Activated CD8-positive, alpha-beta T cell treated with anti-CD3 and anti-CD28 coated beads, Interleukin-2, amount 10 ng/mL, durations not matched to agents 7 days and 5 days (primary cell): ENCODE measurements around the gene CHAC1. TPM values are rescaled to one million over a fixed set of nuclear protein-coding genes. Genes with fewer than 3 reads are reported as not detected.

ENCODE experiments used
- ATAC-seq: fragments of 150-1000 bp; cut with Tn5 transposase; one replicate; pipeline ENCODE4 v1.10.0; 2021; ENCODE audit warnings: moderate library complexity
- CTCF ChIA-PET: fragments of 350-600 bp; sonication (Branson Sonifier 250); formaldehyde crosslinking; loops from one replicate; lab custom pipeline; 2021; ENCODE audit warnings: antibody characterized with exemption; lab: Charles Lee
- POLR2A ChIA-PET: fragments of 350-600 bp; sonication (Branson Sonifier 250); formaldehyde crosslinking; loops from one replicate; lab custom pipeline; 2021; ENCODE audit warnings: antibody characterized with exemption; lab: Charles Lee
- DNase-seq: peaks from one replicate; pipeline ENCODE4 v3.0.0-alpha.2; 2020
- H3K27ac Mint-ChIP-seq: one replicate; pipeline ENCODE4 v1.8.0; 2021; ENCODE audit warnings: mild to moderate bottlenecking, mixed read lengths
- H3K27me3 Mint-ChIP-seq: one replicate; pipeline ENCODE4 v1.8.0; 2021; ENCODE audit warnings: low read depth, mixed read lengths
- H3K36me3 Mint-ChIP-seq: one replicate; pipeline ENCODE4 v1.8.0; 2021; ENCODE audit warnings: low read depth, mixed read lengths
- H3K4me1 Mint-ChIP-seq: one replicate; pipeline ENCODE4 v1.8.0; 2021; ENCODE audit warnings: low read depth, mixed read lengths
- H3K4me3 Mint-ChIP-seq: one replicate; pipeline ENCODE4 v1.8.0; 2021; ENCODE audit warnings: mild to moderate bottlenecking, mixed read lengths
- H3K9me3 Mint-ChIP-seq: one replicate; pipeline ENCODE4 v1.8.0; 2022; ENCODE audit warnings: mixed read lengths; ENCODE audit not compliant: insufficient read depth
- total RNA-seq, 2 experiments: library from RNA; stranded (reverse); gene quantifications; one replicate each; pipeline ENCODE4 v1.2.3, GENCODE V29; 2021

CHAC1 gene
- total RNA-seq, 2 experiments from 2014 or later = 8.3 to 8.9 TPM

- H3K4me1 Mint-ChIP-seq = no peaks in the 10 kb centered on the region
- no peak overlapping the region for H3K4me3 Mint-ChIP-seq
- no peak overlapping the region for H3K27ac Mint-ChIP-seq
- ChIA-PET CTCF (no interaction called here), POLR2A (interaction anchor here (0.6 kb wide), 1 partner anchor 118 kb away, joined by 3 read pairs; no protein-coding TSS in a partner anchor)
- ATAC-seq = no peak
- no peaks in the 10 kb centered on the region for H3K27me3 Mint-ChIP-seq
- no peak for DNase-seq
- H3K9me3 Mint-ChIP-seq = no peaks in the 10 kb centered on the region
- H3K36me3 Mint-ChIP-seq = peaks cover 47% of the 10 kb centered on the region
Measured at GRCh38 chr15:40978141-40978540, 24.9 kb downstream of the CHAC1 start.

- H3K4me3 Mint-ChIP-seq = no peak overlapping the region
- peaks cover 51% of the 10 kb centered on the region for H3K36me3 Mint-ChIP-seq
- ChIA-PET CTCF (no interaction called here), POLR2A (no interaction called here)
- H3K27me3 Mint-ChIP-seq = no peaks in the 10 kb centered on the region
- no peaks in the 10 kb centered on the region for H3K4me1 Mint-ChIP-seq
- ATAC-seq (no peak), DNase-seq (no peak)
- no peak overlapping the region for H3K27ac Mint-ChIP-seq
- no peaks in the 10 kb centered on the region for H3K9me3 Mint-ChIP-seq
Measured at GRCh38 chr15:40978562-40978961, 25.3 kb downstream of the CHAC1 start.

GRCh38 chr15:40981186-40981585 lies 27.9 kb downstream of the CHAC1 start:
- ChIA-PET POLR2A (no interaction called here), CTCF (interaction anchor here (1.1 kb wide), 1 partner anchor 75 kb away, joined by 5 read pairs; no protein-coding TSS in a partner anchor)
- no peaks in the 10 kb centered on the region for H3K27me3 Mint-ChIP-seq
- peaks cover 60% of the 10 kb centered on the region for H3K36me3 Mint-ChIP-seq
- DNase-seq (no peak), ATAC-seq (no peak)
- no peaks in the 10 kb centered on the region for H3K4me1 Mint-ChIP-seq
- H3K4me3 Mint-ChIP-seq = no peak overlapping the region
- no peak overlapping the region for H3K27ac Mint-ChIP-seq
- H3K9me3 Mint-ChIP-seq = no peaks in the 10 kb centered on the region

- H3K27me3 Mint-ChIP-seq = no peaks in the 10 kb centered on the region
- no peak overlapping the region for H3K27ac Mint-ChIP-seq
- DNase-seq (no peak), ATAC-seq (no peak)
- no peaks in the 10 kb centered on the region for H3K9me3 Mint-ChIP-seq
- POLR2A ChIA-PET = interaction anchor here (0.9 kb wide), 1 partner anchor 9 kb away, joined by 3 read pairs; no protein-coding TSS in a partner anchor
- CTCF ChIA-PET = interaction anchor here (0.7 to 2.0 kb wide), 3 partner anchors 9 to 41 kb away, joined by 3 to 7 read pairs (median 3); no protein-coding TSS in a partner anchor
- no peaks in the 10 kb centered on the region for H3K4me1 Mint-ChIP-seq
- H3K4me3 Mint-ChIP-seq = no peak overlapping the region
- H3K36me3 Mint-ChIP-seq = peaks cover 64% of the 10 kb centered on the region
Measured at GRCh38 chr15:40982855-40983254, 29.6 kb downstream of the CHAC1 start.

GRCh38 chr15:40984406-40984805 lies 31.1 kb downstream of the CHAC1 start:
- H3K9me3 Mint-ChIP-seq = no peaks in the 10 kb centered on the region
- ATAC-seq (no peak), DNase-seq (no peak)
- ChIA-PET POLR2A (no interaction called here), CTCF (interaction anchor here (2.0 kb wide), 1 partner anchor 43 kb away, joined by 7 read pairs; no protein-coding TSS in a partner anchor)
- H3K4me3 Mint-ChIP-seq = no peak overlapping the region
- no peaks in the 10 kb centered on the region for H3K27me3 Mint-ChIP-seq
- H3K36me3 Mint-ChIP-seq = peaks cover 59% of the 10 kb centered on the region
- no peaks in the 10 kb centered on the region for H3K4me1 Mint-ChIP-seq
- H3K27ac Mint-ChIP-seq = no peak overlapping the region

GRCh38 chr15:40984964-40985363 lies 31.7 kb downstream of the CHAC1 start:
- CTCF ChIA-PET = no interaction called here
- H3K4me3 Mint-ChIP-seq = no peak overlapping the region
- no peaks in the 10 kb centered on the region for H3K4me1 Mint-ChIP-seq
- POLR2A ChIA-PET = no interaction called here
- no peak for DNase-seq
- H3K36me3 Mint-ChIP-seq = peaks cover 58% of the 10 kb centered on the region
- no peaks in the 10 kb centered on the region for H3K27me3 Mint-ChIP-seq
- no peak overlapping the region for H3K27ac Mint-ChIP-seq
- no peak for ATAC-seq
- no peaks in the 10 kb centered on the region for H3K9me3 Mint-ChIP-seq

GRCh38 chr15:40985541-40986330 lies 32.5 kb downstream of the CHAC1 start:
- CTCF ChIA-PET = no interaction called here
- Mint-ChIP-seq H3K27ac (no peak overlapping the region), H3K4me1 (no peaks in the 10 kb centered on the region), H3K36me3 (peaks cover 57% of the 10 kb centered on the region), H3K4me3 (no peak overlapping the region), H3K9me3 (no peaks in the 10 kb centered on the region), H3K27me3 (no peaks in the 10 kb centered on the region)
- no peak for ATAC-seq
- POLR2A ChIA-PET = no interaction called here
- DNase-seq = no peak

GRCh38 chr15:40986820-40987219 lies 33.5 kb downstream of the CHAC1 start:
- Mint-ChIP-seq H3K4me3 (no peak overlapping the region), H3K36me3 (peaks cover 55% of the 10 kb centered on the region), H3K9me3 (no peaks in the 10 kb centered on the region), H3K27ac (no peak overlapping the region), H3K4me1 (no peaks in the 10 kb centered on the region), H3K27me3 (no peaks in the 10 kb centered on the region)
- CTCF ChIA-PET = interaction anchor here (1.1 kb wide), 1 partner anchor 32 kb away, joined by 3 read pairs; no protein-coding TSS in a partner anchor
- POLR2A ChIA-PET = interaction anchor here (0.7 kb wide), 1 partner anchor 45 kb away, joined by 3 read pairs; no protein-coding TSS in a partner anchor
- DNase-seq = no peak
- ATAC-seq = no peak

GRCh38 chr15:40988156-40988555 lies 34.9 kb downstream of the CHAC1 start:
- ChIA-PET POLR2A (no interaction called here), CTCF (no interaction called here)
- no peaks in the 10 kb centered on the region for H3K4me1 Mint-ChIP-seq
- ATAC-seq (no peak), DNase-seq (no peak)
- H3K36me3 Mint-ChIP-seq = peaks cover 47% of the 10 kb centered on the region
- no peaks in the 10 kb centered on the region for H3K27me3 Mint-ChIP-seq
- H3K4me3 Mint-ChIP-seq = no peak overlapping the region
- no peaks in the 10 kb centered on the region for H3K9me3 Mint-ChIP-seq
- H3K27ac Mint-ChIP-seq = no peak overlapping the region

- no peak for ATAC-seq
- CTCF ChIA-PET = interaction anchor here (1.0 to 1.1 kb wide), 2 partner anchors 25 to 60 kb away, joined by 3 to 4 read pairs; no protein-coding TSS in a partner anchor
- no peaks in the 10 kb centered on the region for H3K9me3 Mint-ChIP-seq
- no peaks in the 10 kb centered on the region for H3K27me3 Mint-ChIP-seq
- H3K27ac Mint-ChIP-seq = no peak overlapping the region
- DNase-seq = no peak
- H3K4me1 Mint-ChIP-seq = peaks cover under 1% of the 10 kb centered on the region
- POLR2A ChIA-PET = no interaction called here
- H3K4me3 Mint-ChIP-seq = no peak overlapping the region
- peaks cover 35% of the 10 kb centered on the region for H3K36me3 Mint-ChIP-seq
Measured at GRCh38 chr15:40990080-40990479, 36.8 kb downstream of the CHAC1 start.

- H3K27me3 Mint-ChIP-seq = no peaks in the 10 kb centered on the region
- POLR2A ChIA-PET = no interaction called here
- no peak overlapping the region for H3K4me3 Mint-ChIP-seq
- H3K27ac Mint-ChIP-seq = no peak overlapping the region
- ATAC-seq (no peak), DNase-seq (no peak)
- CTCF ChIA-PET = interaction anchor here (1.0 to 1.1 kb wide), 2 partner anchors 25 to 60 kb away, joined by 3 to 4 read pairs; no protein-coding TSS in a partner anchor
- H3K9me3 Mint-ChIP-seq = no peaks in the 10 kb centered on the region
- H3K4me1 Mint-ChIP-seq = peaks cover 8% of the 10 kb centered on the region
- peaks cover 39% of the 10 kb centered on the region for H3K36me3 Mint-ChIP-seq
Measured at GRCh38 chr15:40990789-40991188, 37.5 kb downstream of the CHAC1 start.

GRCh38 chr15:40991355-40991754 lies 38.1 kb downstream of the CHAC1 start:
- Mint-ChIP-seq H3K27me3 (no peaks in the 10 kb centered on the region), H3K4me1 (peaks cover 10% of the 10 kb centered on the region), H3K9me3 (no peaks in the 10 kb centered on the region), H3K36me3 (peaks cover 40% of the 10 kb centered on the region), H3K4me3 (no peak overlapping the region), H3K27ac (peak overlapping the region; percentile 36)
- ChIA-PET POLR2A (interaction anchor here (1.1 kb wide), 1 partner anchor 8 kb away, joined by 3 read pairs; no protein-coding TSS in a partner anchor), CTCF (interaction anchor here (0.9 to 1.3 kb wide), 4 partner anchors 8 to 83 kb away, joined by 3 to 4 read pairs (median 3); no protein-coding TSS in a partner anchor)
- ATAC-seq = no peak
- no peak for DNase-seq
